ENCODE measurements around the gene CYSRT1.

The CYSRT1 gene

GRCh38 chr9:137213160-137214060 lies 11.6 kb upstream of the CYSRT1 start:
- no peak for DNase-seq

- no peak for DNase-seq
Observed at GRCh38 chr9:137214620-137215019, 10.4 kb upstream of the CYSRT1 start.

GRCh38 chr9:137215196-137215986 lies 9.6 kb upstream of the CYSRT1 start:
- DNase-seq: no peak

GRCh38 chr9:137216188-137216965 lies 8.6 kb upstream of the CYSRT1 start:
- DNase-seq: no peak

- DNase-seq: no peak
Observed at GRCh38 chr9:137217276-137218211, 7.4 kb upstream of the CYSRT1 start.

- no peak for DNase-seq
Observed at GRCh38 chr9:137218212-137218753, 6.7 kb upstream of the CYSRT1 start.

GRCh38 chr9:137218754-137219271 lies 6.2 kb upstream of the CYSRT1 start:
- DNase-seq: no peak

GRCh38 chr9:137219757-137220316 lies 5.1 kb upstream of the CYSRT1 start:
- DNase-seq: no peak

- DNase-seq: no peak
Observed at GRCh38 chr9:137220317-137221094, 4.5 kb upstream of the CYSRT1 start.

- DNase-seq: no peak
Observed at GRCh38 chr9:137221095-137221505, 3.9 kb upstream of the CYSRT1 start.

- no peak for DNase-seq
Observed at GRCh38 chr9:137221506-137222111, 3.4 kb upstream of the CYSRT1 start.

- no peak for DNase-seq
Observed at GRCh38 chr9:137222190-137223077, 2.5 kb upstream of the CYSRT1 start, which contains the start of gene RNF208. Gene RNF208 (minus strand): TSS chr9:137222240. CDS start chr9:137221212, 1,028 bp downstream.

- peak; percentile 100 for DNase-seq
Observed at GRCh38 chr9:137223078-137223970, 1.6 kb upstream of the CYSRT1 start.

GRCh38 chr9:137225699-137226331 lies 841 bp downstream of the CYSRT1 start:
- DNase-seq: no peak

- no peak for DNase-seq
Observed at GRCh38 chr9:137226338-137227053, 1.5 kb downstream of the CYSRT1 start.
